Activated T-cell treated with anti-CD3 and anti-CD28 coated beads for 24 hours (primary cell): Measurements from ENCODE around the gene DSC2.
"Not testable (repeated sequence)": the region's sequence is repeated elsewhere in the genome, so short reads cannot be mapped to it uniquely, and the experiment has no call there.

Source experiments
- DNase-seq: peaks from one replicate; pipeline ENCODE4 v3.0.0-alpha.2; 2020; ENCODE audit warnings: low read depth

The DSC2 gene

DNA sequence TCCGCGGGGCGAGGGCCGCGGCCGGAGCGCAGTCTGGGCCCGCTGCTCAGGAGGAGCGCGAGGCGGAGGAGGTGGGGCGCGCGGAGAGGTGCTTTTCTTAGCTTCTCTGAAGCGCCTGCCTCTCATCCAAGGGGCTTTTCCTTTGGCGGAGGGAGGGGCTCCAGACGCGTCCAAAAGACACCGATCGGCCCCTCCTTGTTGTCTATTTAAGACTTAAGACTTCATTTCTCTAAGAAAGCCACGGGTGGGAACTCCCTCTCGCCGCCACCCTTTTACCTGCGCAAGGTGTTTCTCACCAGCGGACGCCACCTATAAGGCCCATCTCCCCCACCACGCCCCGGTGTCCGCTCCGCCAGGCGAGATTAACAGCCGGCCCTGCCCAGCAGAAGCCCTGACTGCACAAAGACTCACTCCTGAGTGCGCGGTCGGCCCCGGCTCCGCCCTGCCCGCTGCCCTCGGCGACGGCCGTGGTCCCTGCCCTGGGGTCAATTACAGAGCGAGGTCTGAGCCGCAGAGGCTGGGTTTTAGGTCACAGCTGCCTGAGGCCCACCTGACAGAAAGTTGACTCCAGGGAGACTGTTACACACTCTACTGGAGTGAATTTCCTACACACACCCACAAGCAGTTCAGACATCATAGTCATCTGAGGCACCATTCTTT is at the start of gene DSC2:
DSC2 (minus strand) TSS at position 397 of the 660 bp plus-strand sequence. CDS start 450 bp downstream, outside the sequence.
- no peak for DNase-seq

DNA sequence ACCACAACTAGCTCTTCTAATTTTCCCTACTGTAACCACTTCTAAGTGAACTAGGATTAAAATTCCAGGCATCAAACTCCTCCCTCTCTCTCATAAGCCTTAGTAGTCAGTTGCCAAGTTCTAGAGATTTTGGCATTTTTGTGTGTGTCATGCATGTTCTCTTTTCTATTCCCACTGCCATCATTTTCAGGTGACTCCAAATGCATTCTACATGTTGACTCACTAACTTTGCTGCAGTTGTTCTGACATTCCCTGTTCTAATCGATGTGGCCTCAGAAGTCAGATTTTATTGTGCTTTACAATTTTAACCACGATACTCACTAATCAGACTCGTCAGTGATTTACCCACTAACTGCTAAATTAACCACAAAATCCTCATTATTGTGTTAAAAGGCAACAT is 47.1 kb upstream of the DSC2 start:
- DNase-seq, result no peak

DNA sequence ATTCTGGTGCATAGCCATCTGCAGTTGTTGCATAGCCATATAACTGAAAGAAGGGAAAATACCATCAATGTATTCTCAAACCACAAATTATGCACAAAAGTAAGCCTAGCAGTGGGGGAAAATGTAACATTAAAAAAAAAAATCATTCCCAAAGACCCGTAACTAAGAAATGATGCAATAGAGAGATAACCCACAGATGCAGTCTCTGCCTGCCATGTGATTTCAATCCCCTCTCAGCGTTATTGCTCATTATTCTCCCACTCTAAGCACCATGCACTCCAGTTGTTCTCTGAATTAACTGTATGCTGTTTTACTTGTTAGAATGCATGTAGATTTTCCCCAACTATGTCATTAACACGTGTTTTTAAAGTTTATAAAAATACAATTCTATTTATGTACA is 46.4 kb upstream of the DSC2 start:
- no peak for DNase-seq

DNA sequence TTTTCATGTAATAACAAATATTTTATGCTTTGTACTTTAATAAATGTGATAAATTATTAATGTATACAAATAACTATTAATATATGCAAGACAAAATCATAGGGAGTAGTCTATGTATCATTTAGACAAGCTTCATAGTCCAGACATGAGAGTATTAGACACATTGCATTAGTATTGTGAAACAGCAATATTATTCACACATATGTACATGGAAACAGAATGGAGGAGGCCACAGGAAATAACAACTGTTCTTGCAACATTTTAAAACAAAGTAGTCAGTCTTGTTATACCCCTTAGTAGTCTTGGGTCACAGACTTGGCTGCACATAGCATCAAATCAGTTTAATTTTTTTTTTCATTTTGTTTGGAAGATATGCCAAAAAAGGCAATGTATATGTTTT is 44.6 kb upstream of the DSC2 start:
- DNase-seq, result no peak

DNA sequence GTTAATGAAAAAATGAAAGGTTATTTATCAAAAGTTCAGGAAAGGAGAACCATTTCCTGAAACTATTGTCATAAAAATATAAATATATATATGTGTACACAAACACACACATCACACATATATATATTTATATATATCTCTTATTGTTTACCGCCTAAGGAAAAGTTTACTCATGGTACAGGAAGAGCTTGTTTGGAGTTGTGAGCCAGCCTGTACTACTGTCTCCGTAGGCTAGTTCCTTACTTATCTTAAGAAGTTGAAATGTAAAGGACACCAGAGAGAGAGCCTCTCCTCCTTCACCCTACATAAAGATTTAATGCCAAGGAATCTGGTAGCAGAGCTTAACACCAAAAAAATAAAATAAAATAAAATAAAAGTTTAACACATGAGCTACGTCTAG is 40.8 kb upstream of the DSC2 start:
- DNase-seq, result no peak

DNA sequence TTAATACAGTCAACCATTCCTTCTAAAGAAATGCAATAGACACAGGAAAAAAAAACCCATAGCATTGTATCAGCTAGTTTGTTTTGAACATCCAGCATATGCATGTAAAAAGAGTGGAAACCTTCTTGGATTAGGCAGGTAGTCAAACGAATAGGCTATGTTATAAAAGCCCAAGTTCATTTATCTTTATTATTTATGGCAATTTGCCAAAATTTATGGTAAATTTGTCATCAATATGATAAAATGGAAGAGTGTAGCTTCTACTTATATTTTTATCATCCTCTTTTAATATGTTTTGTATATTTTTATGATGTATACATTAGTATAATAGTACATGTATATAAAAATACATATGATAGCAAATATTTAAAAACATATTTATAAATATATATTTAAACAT is 36.5 kb upstream of the DSC2 start:
- DNase-seq, result no peak

DNA sequence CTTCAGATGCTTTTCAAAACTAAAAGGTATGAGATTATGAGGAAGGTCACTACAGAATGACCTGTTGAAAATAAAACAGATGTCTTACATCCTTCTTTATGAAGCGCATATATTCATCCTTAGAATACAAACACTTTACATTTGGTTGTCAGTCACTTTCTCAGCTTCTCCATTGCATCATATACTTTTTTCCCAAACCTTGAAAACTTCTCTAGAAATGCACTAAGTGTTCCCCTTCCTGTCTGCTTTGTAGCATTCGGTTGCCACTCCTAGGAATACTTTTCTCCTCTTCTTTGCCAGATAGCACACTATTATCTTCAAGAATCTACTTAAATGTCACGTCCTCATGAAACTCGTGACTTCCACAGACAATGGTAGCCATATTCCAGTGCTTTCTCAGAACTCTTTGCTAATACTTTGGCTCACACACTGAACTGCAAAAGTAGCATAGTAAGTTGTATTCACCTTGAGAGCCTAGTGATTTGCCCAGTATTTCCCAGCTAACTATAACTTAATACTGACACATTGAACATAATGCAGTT is 32.8 kb upstream of the DSC2 start:
- no peak for DNase-seq

DNA sequence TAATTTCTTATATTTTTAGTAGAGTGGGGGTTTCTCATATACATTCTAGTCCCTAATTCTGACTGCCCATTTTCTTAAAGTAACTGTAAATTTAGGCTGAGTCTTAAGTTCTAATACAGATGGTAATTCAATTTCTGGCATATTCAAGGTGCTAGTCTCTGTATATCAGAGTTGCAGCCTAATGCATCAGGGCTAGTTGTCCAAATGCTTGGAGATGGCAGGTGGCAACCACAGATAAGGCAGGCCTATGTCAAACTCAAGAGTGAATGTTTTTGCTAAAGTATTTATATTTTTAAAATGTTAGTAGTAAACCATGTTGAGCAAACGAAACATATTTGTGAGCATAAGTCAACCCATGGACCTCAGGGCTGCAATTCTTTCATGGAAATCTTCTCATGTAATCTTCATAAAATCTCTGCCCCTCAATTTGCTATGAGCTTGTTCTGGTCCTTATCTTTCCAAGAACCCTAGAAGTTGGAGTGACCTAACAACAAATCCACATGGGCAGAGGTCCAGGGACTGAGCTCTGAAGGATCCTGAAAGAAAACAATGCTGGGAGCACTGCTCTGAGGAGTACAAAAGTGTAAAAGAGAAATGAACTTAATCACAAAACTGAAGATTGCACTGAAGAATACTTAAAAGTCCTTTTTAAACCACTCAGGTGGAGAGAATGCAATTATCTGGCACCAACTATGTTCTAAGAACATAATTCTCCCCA is 27.3 kb upstream of the DSC2 start:
- no peak for DNase-seq

DNA sequence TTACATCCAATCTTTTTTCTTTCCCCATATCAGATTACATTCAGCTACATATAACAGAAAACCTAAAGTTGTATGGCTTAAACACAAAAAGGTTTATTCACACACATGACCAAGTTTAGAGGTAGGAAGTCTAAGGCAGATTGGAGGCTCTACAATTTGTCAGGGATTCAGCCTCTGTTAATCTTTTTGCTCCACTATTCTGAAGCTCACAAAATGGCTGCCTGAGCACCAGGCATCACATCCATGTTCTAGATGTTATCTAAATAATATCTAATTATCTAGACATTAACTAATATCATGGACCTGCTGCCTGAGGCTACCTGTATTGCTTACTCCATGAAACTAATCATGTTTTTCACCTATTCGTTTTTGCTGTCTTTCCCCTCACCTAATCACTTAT is 23.7 kb upstream of the DSC2 start:
- DNase-seq, result no peak

DNA sequence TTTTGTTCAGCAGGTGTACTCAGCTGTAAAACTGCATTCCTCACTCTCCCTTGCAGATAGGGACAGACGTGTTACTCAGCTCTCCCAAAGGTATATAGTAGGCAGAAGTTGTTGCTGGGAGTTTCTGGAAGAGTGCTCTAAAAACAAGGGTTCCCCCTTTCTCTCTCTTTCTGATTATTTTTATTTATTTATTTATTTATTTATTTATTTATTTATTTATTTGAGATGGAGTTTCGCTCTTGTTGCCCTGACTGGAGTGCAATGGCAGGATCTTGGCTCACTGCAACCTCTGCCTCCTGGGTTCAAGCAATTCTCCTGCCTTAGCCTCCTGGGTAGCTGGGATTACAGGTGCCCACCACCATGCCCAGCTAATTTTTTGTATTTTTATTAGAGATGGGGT is 20.9 kb upstream of the DSC2 start:
- not testable (repeated sequence) for DNase-seq

DNA sequence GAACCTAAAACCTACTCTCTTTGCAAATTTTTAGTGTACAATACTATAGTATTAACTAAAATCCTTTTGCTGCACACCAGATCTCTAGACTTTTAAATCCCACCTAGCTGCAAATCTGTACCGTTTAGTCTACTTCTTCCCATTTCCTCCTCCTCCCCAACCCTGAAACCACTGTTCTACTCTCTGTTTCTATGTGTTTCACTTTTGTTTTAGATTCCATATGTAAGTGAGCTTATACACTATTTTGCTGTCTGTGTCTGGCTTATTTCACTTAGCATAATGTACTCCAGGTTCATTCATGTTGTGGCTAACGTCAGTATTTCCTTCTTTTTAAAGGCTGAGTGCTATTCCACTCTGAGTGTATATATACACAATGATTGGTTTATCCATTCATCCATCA is 18.4 kb upstream of the DSC2 start:
- no peak for DNase-seq

DNA sequence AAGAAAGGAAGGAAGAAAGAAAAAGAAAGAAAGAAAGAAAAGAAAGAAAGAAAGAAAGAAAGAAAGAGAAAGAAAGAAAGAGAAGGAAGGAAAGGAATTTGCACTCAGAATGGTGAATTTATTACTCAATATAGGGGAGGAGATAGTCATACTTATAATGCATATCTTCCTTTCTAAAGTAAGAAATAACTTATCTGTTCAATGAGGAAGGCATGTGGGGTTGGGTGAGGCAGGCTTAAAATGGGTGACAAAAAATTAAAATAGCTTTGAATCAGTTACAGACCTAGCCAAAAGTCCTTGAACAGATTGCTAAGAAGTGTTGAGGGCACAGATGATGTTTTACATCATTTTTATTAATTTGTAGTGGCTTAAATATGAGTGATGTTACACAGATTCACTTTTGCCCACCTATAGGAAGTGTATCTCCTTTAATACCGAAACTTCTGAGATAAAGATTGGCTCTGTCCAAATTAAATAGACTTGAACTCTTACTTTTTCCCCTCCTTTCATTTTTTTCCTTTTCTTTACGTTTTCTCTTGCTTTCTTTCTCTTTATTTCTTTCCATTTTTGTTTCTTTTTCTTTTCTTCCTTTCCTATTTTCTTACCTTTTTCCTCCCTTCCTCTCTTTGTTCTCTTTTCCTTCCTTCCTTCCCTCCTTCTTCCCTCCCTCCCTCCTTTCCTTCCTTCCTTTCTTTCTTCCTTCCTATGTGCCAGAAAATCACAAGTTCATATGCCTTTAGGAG is 14.8 kb upstream of the DSC2 start:
- DNase-seq, result no peak

DNA sequence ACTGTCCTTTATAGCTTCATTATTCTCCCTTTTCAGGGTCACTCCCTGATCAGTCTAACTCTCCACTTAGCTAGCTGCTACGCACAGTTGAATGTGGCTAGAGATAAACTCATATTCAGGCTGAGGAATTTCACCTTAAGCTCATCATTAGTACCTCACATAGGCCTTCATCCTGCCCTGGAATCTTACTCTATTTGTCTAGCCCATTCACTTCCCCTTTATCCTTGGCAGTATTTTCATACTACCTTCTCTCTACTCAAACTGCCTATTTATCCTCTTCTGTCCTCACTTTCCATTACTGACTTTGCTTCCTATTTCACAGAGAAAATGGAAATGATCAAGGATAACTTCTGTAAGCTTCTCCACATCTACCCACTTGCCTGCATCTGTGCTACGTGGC is 10.6 kb upstream of the DSC2 start:
- no peak for DNase-seq

DNA sequence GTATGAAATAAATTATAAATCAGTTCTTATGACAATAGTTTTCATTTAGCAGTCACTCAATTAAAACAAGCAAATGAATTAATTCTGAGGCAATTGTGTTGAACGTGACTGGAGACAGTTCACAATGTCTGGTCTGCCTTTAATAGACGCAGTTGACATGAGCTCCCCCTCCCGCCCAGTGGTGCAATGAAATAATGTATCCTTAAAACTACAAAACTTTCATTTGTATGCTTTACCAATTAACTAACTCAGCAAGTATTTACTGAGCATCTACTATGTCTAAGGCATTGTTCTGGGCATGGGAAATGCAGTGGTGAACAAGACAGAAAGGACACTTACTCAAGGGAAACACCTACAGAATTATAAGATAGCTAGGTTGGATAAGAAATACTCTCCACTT is 3.5 kb upstream of the DSC2 start:
- no peak for DNase-seq

DNA sequence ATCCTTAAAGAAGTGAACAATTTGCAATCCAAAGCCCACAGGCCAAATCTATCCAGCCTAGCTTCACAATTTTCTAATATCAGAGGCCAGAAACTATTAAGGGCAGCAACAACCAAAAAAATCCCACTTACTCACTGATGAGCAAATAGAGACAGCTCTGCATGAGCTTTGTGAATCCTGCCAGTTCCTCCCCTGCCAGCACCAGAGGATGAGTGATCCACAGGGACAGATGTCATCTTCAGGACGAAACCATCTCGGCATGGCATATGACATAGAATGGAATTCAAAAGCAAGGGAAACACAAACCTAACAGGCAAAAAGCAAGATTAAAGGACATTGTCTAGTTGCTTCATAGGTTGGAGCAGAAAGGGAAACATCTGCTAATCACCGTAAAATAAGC is 2.2 kb upstream of the DSC2 start:
- no peak for DNase-seq

DNA sequence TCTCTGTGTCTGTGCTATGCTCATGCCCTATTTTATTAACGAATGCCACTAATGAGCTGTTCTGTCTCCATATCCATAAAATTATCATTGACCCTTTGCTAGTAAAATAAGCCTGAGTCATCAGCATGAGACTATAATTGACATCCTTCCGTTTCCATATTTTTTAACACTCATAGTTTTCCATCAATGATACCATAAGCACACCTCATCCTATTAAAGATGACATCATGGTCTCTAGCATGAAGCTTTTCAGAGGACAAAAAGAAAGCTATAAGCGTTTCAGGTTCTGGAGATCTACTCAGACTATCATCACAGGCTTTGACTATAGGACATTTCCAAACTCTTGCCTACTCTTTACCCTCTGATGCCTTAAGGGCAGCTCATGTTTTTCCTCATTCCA is 1.2 kb upstream of the DSC2 start:
- no peak for DNase-seq

DNA sequence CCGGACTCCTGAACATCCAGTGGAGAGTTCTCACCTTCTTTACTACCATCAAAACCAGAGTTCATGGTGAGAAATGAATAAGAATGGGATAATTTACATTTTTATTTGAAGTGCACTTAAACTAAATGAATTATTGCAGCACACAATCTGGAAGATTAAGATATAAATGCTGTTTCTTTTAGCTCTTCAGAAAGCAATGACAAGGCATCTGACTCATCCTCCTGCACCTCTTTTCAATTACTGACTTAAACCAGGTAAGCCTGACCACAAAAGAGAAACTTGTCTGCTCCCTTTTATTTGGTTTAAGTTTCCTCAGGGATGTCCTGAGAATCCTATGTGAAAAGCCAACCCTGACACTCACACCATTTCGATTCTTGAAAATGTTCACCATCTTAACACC is 720 bp upstream of the DSC2 start:
- no peak for DNase-seq

DNA sequence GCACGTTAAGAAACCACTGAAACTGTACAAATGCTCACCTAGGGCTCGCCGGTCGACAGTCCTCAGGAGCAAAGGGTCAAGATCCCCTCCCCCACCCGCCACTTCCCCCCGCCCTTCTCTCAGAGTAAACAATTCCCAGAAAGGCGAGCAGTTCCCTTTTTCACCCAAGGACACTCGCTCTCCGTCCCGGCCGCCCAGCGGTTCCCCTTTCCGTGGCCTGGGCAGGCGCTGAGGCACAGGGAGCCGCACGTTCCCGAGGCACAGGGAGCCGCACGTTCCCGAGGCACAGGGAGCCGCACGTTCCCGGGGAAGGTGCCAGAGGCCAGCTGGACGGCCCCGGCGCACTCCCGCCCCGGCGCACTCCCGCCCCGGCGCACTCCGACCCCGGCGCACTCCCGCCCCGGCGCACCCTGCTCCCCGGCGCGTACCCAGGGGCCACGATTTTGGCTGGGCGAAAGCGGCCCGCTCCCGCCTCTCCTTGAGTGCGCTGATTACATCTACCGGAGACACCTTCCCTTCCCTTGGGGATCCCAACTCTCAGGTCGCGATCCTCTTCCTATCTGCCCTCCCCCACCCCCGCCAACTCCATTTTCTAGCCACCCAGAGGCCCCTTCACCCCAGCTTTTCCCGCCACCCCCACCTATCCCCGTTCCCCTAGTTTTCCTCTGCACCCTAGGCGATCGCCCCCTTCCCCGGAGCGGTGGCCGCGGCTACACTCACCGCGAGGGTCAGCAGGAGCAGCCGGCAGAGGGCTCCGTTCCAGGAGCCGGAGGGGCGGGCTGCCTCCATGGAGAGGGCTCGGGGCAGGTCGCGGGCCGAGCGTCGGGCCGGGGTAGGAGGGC is 817 bp downstream of the DSC2 start:
- DNase-seq, result no peak

DNA sequence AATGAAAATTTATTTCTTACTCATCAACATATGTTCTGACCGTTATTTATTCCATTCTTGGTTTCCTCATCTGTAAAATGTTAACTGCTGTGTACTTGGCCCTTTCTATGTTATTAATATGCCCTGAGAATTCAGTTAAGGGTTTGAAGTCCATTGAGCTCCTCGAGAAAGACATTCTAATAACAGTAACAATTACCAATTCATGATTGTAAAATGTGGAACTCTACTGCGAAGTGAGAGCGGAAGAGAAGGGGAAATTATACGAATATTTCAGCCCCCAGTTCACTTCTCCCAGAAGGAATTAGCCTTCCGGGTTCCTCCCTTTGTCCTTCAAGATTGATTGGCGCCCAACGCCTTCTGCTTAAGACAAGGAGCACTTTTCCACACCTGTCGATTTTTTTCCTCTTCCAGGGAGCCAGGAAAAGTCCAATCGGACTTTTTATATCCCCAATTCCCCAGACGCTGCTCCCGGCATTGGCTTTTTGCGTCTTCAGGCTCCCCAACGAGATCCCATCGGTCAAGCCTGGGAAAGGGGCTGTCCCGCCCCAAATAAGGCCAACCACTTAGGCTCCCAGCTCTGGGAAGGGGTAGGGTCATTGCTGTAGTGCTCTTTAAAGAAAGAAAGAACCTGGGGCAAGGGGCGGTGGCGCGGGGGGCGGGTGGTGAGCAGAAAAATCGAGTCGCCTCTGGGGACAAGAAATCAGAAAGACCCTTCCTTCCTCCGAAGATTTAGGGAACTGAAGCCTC is 1.6 kb downstream of the DSC2 start:
- no peak for DNase-seq

DNA sequence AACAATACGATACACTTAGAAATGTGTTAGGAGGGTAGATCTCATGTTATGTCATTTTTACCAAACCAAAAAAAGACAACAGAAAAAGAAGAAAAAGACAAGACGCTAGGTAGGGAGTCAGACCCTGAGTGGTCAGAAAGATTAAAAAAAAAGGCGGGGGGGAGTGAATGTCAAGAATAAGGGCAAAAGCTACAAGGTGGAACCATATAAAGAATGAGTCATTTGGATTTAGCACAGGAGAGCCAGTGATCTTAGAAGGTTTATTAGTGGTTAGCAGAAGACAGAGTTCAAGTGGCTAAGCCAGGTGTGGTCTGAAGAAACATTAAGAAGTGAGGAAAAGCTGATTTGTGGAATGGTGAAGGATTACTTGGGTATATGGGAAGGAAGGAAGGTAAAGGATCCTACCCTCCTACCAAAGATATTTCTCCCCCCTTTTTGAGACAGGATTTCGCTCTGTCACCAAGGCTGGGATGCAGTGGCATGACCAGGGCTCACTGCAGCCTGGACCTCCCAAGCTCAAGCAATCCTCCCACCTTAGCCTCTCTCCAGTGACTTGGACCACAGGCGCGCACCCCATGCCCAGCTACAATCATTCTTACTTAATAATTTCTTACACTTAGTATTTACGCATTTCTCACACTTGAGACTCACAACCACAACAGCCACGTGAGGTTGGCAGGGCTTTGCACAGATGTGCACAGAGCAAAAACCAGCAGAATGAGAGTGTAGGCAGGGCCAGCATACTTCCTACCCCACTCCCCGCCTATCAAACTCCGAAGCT is 2.6 kb downstream of the DSC2 start:
- no peak for DNase-seq

DNA sequence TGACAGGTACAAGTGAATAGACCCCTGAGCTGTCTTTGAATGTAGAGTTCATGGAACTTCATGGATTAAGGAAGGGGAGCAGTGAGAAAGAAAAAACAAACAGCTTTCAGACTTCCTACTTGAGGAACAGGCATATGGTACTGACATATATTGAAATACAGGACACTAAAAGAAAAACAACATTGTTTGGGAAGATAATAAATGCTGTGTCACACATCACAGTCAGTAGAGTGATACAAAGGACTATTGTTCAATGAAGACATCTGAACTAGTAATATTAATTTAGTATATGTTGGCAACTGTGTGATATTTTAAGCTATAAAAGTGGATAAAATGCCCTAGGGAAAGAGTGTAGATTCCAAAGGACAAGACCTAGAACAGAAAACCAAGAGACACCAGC is 3.3 kb downstream of the DSC2 start:
- no peak for DNase-seq
